CD4-positive, alpha-beta T cell treated with Interleukin-15 for 4 hours (primary cell): Measurements from ENCODE around the gene PKNOX2.

Experiments
- DNase-seq: peaks from one replicate; pipeline ENCODE4 v3.0.0-alpha.2; 2020; ENCODE audit warnings: low spot score

Gene PKNOX2

DNA sequence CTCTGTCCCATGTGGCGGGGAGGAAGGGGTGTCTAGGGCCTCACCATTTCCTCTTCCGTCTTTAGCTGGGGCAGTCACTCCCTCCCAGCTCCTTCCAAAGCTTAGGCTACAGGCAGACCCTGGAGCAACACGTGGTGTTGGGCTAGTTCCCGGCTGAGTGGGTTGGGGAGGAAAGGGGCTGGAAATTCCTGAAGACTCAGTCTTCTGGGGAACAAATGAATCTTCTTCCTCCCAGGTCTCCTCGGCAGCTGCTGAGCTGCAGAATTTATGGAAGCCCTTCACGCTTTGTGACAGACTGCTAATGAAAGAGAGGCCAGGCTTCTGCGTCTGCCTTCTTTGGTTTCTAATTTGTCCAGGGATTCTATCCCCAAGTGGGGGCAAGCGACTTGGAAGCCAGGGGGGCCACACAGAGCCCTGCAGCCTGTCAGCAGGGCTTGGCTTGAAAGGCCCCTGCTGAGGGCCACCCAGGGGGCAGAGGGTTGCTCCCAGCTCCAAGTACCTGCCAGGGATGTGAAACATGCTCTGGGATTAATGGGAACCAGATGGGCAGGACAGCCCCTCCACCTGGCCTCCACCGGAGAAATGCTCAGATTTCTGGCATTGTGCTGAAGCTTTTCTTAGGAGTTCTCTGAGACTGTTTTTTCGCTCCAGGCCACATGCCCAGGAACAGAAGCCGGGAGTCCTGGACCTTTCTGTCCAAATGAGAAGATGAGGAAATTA lies 123.1 kb downstream of the PKNOX2 start:
- no peak for DNase-seq

DNA sequence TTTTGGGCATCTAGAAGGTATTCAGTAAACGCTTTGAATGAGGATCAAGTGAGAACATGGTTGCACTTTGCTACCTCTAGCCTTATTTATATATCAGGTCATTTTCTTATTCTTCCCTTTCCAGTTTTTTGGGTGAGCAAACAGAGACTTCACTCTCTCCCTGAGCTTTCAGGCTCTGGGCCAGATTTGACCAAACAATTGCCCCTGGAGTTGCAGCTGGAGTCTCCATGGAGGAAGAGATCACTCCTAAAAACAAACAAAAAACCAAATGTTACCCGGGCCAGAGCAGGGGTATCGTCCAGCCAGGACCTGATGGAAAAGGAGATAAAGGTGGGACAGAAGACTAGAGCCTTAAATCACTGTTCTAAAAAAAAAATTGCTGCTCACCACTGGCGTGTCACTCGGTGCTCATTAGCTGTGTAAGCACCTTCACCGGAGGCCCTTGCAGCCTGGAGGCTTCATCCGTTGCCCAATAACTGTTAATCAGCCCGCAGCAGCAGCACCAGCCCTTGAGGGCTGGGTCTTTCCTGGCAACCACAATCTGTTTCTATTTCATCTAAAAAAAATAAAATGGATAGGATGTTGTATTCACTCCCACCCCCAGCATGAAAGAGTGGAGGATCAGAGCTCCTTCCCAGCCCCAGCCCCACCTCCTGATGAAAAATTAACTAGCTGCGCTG lies 125.0 kb downstream of the PKNOX2 start:
- DNase-seq, result no peak

DNA sequence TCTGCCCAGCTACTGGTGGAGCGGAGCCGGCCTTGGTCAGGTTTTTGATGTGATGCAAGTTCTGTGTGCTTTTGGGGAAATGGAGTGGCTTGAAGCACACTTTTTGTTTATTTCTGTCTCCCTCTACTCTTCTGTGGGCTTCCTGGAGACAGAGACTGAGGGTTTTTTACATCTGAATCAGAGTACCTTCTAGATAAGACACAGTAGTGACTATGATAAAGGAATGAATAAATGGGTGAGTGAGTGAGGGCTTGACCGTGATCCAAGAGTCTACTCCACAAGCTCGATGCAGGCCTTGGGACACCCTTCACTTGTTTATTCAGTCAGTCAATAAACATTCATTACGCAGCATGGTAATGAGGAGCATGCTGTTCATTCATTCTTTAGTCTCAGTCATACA lies 125.7 kb downstream of the PKNOX2 start:
- no peak for DNase-seq

DNA sequence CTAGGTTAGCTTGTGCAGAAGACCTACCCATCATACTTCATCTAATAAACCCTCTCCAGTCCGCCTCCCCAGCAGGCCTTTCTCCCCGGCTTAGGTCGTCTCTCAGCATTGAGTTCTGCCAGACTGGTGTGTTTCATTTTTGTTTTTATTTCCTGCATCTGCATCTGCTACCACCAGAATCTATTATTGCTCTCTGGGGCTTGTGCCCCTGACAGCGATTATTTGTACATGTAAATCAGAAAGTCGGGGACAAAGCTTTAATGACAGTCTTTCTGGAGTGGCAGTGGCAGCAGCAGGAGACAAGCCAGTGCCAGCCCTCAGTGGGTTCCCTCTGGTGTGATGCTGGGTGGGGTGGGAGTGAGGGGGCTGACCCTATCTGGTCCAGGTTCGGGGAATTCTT lies 127.5 kb downstream of the PKNOX2 start:
- DNase-seq, result no peak

DNA sequence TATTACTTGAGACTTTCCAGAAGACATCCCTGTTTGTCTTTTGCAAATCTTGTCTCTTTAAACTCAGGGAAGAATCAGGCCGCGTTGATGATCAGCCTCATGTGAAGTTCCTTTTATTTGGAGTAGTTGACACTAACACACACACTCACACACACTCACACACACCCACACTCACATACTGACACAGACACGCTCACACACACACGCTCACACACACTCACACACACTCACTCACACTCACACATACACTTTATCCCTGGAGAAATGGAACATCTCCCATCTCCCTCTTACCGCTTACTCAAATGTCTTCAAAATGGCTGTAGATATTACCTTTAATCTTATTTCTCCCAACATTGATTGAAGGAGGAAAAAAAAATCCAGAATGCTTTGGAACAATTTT lies 129.0 kb downstream of the PKNOX2 start:
- no peak for DNase-seq

DNA sequence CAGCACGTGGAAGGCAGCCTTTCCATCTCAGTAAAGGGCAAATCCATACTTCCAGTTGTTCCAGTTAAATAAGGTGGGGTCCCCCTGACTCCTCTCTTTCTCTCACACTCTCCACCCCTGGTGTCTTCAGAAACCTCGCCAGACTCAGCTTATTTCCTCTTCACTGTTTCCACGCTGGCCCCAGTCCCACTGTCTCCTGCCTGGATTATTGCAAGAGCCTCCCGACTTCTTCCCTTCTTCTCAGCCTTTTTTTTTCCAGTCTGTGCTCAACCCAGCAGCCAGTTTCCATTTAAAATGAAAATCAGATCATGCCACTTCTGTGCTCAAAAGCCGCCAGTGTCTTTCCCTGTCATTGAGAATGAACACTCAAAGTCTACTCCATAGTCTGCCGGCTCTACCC lies 131.4 kb downstream of the PKNOX2 start:
- no peak for DNase-seq

DNA sequence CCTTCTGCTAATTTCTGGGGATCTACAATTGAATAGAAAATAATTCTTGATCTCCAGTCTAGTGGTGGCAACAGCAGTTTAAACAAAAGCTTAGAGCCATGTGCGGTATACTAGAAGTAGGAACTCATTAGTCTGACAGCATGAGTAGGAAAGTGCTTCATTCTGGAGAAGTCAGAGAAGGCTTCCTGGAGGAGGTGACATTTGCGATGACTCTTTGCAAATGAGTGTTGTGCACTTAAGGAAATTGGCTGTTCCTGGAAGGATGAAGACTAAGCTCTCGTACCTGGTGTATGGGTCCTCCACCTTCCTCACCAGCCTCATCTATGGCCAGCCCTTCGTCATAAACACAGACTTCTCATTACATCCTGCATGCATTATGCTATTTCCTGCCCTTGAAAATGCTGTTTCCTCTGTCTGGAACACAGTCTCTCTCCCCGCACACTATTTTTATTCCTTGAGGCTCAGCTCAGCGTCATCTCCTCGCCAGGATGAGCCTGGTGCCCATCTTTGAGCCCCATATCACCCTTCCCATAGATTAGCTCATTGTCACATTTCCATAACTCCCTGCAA lies 132.9 kb downstream of the PKNOX2 start:
- DNase-seq, result no peak

DNA sequence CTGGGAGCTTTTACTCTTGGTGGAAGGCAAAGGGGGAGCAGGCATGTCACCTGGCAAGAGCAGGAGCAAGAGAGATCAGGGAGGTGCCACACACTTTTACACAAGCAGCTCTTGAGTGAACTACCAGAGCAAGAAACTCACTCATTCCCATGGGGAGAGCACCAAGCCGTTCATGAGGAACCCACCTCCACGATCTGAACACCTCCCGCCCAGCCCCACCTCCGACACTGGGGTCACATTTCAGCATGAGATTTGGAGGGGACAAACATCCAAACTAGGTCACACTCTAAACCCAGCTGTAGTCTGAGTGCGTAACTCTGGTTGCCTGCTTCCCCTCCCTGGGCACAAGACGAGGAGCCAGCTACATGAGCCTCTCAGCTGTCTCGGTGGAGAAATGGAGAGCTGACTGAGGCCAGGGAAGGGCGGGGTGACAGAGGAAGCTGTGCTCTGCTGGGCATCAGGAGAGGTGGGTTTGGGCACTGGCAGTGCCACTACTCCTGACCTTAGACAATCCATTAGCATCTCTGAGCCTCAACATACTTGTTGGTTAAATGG lies 134.6 kb downstream of the PKNOX2 start:
- DNase-seq, result no peak

DNA sequence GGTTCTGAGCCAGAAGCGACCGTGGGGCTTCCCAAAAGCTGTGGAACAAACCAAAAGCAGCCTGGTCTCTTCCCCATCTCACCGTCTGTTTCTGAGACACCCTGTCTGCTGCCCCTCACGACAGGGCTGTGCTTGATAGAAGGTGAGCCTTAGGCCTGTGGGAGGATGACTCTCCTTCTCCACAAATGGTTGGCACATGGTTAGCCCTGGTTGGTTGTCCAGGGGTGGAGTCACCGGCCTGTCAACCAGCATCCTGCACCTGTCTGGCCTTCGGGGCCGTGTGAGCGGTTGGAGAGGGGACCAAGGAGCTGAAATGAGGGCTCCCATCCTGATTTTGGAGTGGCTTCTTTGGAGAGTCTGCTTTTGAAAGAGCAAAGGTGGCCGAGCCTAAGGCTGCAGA lies 135.3 kb downstream of the PKNOX2 start:
- no peak for DNase-seq

DNA sequence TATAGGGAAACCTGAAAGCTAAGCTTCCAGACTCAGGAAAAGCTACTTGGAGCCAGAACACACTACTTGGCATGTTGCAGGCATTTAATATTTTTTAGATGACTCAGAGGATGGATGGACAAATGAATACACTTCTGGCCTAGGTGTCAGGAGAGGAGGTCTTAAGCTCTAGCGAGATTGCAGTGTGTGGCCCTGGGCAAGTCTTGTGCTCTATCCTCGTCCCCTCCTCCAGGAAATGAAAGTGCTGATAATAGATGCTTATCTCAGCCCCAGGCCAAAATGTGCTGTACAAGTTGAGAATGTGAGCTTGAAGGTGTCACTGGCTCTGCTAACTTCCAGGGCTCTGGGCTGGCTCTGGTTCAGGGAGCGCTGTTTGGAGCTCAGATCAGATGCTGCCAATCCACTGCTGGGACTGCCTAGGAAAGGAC lies 136.3 kb downstream of the PKNOX2 start:
- no peak for DNase-seq

DNA sequence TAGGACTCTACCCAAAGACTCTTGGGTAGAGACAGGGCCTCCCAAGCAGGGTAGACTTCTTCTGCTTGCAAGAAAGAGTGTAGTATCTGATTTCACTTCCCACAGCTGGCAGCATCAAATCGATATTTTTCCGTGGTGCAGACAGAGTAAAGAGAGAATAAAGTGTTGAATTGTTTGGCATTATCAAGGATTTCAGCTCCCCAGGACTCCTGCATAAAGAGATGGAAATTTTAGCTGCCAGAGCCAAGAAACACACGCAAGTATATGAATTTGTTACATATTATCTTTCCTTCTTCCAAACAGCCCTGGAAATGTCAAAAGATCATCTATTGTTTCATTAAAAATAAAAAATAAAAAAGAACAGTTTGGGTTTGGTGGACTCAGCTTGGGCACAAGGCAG lies 136.8 kb downstream of the PKNOX2 start:
- DNase-seq, result no peak

DNA sequence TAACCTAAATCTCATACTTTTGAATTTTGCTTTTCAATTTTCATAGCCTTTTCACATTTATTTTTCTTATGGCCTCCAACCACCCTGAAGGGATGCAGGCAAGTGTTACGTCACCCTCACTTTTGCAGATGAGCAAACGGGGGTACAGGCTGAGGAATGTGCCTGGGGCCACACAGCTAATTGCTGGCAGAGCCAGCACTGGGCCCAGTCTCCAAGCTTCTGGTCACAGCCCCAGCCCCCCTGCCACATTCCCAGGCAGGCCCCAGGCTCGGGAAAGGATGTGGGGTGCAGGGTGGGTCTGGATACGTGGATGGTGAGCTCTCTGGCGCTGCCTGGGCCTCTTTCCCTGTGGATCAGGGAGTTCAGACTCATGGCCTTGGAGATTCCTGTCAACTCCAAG lies 138.6 kb downstream of the PKNOX2 start:
- DNase-seq, result no peak

DNA sequence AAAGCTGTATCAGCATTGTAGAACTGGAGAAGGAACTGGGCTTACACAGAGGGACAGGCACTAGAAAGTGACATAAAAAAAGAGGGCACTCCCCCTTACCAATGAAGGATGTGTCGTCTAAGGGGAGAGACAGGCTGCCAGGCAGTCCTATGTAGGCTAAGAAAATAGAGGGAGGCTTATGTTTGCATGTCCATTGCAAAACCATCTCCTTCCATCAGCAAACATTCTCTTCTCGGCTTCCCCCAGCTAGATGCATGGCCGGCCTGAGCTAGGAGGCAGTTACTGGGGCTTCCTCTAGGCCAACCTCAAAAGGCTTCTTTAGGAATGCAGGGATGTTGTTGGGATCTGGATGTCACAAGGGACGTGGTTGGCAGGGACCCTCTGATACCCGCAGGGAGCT lies 139.1 kb downstream of the PKNOX2 start:
- no peak for DNase-seq

DNA sequence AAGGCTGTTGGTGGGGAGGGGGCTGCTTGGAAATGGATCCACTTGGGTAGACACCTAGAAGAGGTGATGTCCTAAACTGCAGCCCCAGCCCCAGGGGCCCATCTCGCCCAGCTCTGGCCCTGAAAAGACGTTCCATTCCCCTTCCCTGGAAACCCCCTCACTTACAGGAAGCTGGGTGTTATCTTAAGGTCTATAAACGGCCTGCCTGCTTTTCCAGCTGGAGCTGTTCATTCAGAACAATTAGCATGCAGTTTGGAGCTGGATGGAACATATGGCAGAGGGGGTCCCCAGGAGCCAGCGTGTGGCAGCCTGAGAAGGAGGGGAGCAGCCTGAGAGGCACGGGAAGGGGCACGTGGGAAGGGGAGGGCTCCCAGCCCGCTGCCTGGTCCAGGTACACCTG lies 139.6 kb downstream of the PKNOX2 start:
- no peak for DNase-seq

DNA sequence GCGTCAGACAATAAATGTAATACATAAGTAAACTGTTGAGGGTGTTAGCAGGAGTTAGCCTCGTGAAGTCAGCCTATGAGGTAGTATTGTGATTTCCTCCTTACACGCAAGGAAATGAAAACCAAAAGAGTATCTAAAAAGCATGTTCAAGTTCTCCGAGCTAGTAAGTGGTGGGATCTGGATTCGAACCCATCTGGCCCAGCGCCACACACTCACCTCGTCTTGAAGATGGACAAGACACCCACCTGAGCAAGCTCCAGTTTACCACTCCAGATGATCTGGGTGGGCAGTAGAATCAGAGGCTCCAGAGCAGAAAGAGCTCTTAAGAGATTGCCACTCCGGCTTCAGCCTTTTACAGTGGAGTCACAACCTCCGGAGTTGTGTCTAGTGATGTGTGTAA lies 140.3 kb downstream of the PKNOX2 start:
- no peak for DNase-seq

DNA sequence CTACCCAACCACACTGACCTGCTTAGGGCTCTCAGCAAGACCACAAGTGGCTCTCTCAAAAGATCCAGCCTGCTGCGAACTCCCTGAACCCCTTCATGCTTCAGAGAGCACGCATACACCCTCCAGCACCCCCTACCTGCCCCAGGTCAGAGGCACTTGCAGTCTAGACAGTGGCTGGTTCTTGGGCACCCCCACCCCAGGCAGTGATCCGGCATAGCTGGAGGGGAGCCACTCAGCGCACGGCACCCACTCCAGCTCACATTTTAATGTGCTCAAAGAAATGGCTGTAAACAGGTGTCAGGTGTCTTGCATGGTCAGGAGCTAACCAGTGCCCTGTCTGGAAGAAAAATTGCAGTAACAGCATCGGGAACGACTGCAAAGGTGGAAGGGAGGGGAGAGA lies 140.8 kb downstream of the PKNOX2 start:
- no peak for DNase-seq

DNA sequence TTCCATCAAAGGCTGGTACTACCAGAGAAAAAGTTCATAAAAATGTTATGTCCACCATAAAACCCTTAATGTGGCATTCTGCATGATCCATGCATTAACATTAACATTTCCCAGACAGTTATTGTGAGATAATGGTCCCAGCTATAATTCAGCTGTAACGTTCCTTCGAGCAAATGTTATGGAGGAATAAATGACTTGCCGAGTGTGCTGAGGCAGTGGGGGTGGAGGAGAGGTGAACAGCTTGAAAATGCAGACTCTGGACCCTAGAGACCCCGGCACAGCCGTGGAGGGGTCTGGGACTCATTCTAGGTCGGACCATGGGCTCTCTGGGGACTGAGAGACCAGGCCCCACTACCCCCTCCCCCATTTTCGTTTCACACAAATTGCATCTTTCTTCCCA lies 141.9 kb downstream of the PKNOX2 start:
- DNase-seq, result no peak

DNA sequence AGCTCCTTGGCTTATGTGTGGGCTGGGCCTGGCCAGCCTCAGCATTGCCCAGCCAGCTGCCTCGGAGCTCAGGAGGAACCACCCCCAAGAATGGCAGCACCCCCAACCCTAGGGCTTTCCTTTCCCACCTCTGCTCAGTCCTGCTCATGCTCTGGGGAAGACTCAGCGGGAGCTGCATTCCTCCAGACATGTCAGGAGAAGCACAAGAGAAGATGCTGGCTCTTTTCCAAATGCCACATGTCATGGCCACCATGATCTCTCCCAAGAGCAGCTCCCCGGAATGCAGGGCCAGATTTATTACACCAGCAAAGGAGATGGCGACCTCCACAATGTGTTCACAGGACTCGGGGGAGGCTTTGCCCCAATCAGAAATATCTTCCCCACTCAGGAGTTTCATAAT lies 143.7 kb downstream of the PKNOX2 start:
- DNase-seq, result no peak

DNA sequence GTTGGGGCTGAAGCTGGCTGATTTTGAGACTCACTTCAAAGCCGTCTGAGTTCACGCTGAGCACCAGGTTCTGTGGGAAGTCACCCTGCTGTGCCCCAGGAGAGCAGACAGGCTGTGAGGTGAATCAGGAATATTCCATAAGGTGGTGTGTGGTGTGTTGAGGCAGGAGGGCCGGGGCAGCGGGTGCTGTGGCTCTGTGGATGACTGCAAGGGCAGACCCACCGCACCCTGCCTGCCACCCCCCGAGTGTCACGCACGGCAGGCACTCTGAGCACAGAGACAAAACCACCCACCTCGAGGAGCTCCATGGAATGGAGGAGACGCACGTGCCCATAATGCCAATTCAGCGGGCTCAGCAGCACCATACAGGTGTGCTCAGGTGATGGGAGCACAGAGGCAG lies 147.8 kb downstream of the PKNOX2 start:
- DNase-seq, result no peak

DNA sequence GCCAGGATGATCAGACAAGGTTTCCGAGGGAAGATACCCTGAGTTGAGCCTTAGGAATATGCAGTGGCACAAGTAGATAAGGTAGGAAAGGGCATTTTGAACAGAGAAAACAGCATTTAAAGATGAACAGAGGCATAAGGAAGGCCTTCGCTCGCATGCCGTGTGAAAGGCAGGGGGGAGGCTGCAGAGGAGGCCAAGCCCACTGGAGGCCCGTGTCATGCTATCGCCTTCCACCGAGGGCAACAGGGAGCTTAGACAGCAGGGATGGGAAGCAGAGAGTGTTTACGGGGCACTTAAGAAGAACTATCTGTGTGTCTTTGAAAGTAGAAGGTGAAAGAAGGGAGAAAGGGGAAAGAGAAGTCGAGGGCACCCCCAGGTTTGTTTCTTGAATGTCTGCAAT lies 148.3 kb downstream of the PKNOX2 start:
- no peak for DNase-seq

DNA sequence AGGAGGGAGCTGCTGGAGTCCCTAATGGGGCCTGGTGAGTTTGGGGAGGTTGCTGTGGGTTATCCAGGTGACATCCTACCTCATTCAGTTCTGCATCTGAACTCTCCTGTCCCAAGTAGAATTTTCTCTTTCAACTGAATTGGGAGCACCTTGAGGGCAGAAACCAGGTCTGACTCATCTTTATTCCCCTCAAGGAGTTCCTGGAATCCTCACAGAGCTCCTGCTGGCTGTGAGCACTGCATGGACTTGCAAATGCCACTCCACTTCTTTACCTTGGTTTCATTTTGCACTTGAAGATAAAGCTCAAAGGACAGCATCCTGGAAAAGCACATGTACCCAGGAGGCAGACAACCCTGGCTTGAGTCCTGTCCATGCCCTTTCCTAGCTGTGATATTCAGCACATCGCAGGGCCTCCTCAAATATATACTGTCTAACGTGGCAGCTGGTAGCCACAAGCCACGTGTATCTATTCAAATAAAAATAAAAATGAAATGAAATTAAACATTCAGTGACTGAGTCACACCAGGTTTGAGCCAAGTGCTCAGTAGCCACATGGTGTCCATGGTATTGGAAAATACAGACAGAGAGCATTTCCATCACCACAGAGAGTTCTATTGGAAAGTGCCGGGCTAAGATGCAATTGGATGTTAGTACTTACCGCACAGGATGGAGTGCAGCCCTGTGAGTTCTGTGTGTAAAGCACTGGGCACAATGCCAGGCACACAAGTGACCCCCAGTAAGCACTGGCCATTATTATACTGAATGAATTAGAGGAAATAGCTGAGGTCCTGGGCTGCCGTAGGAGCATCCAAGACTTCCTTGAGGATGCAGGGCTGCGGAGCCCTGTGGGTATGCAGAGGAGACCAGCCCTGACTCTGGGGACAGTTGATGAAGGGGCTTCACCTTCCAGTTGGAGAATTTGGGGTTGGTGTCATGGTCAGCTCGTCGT lies 149.0 kb downstream of the PKNOX2 start:
- no peak for DNase-seq
